Tibial nerve (tissue), 4 donors: ENCODE measurements around the gene SMARCA2. TPM values are rescaled to one million over a fixed set of nuclear protein-coding genes. Genes with fewer than 3 reads are reported as not detected.

Experiments used
- DNase-seq, 2 donors: peaks; one replicate each; pipeline ENCODE4 v3.0.0-alpha.2; 2019; ENCODE audit warnings: low spot score in 2 of 2
- H3K27ac ChIP-seq, 4 donors: fragments of 200-600 bp; sonication (generic) in 3 of 4; one replicate each; pipeline ENCODE4 v1.5.1; 2017 to 2019; ENCODE audit warnings: mild to moderate bottlenecking in 1 of 4
- H3K27me3 ChIP-seq, 2 donors: fragments of 200-600 bp; sonication (generic) in 1 of 2; one replicate each; pipeline versions ENCODE4 v1.5.1 to v1.6.0; 2017 to 2019
- H3K36me3 ChIP-seq, 3 donors: fragments of 200-600 bp; sonication (generic); one replicate each; pipeline ENCODE4 v1.5.1; 2018 to 2019
- H3K4me1 ChIP-seq, 4 donors: fragments of 200-600 bp; sonication (generic) in 3 of 4; one replicate each; pipeline ENCODE4 v1.5.1; 2017 to 2019
- H3K4me3 ChIP-seq, 4 donors: fragments of 200-600 bp; sonication (generic) in 3 of 4; one replicate each; pipeline ENCODE4 v1.5.1; 2017 to 2019; ENCODE audit warnings: mild to moderate bottlenecking in 1 of 4, moderate library complexity in 1 of 4
- H3K9me3 ChIP-seq, 4 donors: fragments of 200-600 bp; sonication (generic) in 3 of 4; one replicate each; pipeline ENCODE4 v1.5.1; 2017 to 2019
- EP300 ChIP-seq, 2 donors: sonication (generic); formaldehyde crosslinking; IDR thresholded peaks; one replicate each; pipeline ENCODE4 v1.6.1; 2017; ENCODE audit warnings: antibody characterized with exemption in 2 of 2, mild to moderate bottlenecking in 1 of 2
- POLR2A ChIP-seq, 2 donors: fragments of 450-650 bp; IDR thresholded peaks; one replicate each; pipeline ENCODE4 v1.6.1; 2017; ENCODE audit warnings: antibody characterized with exemption in 2 of 2, mild to moderate bottlenecking in 2 of 2, moderate library complexity in 2 of 2
- WGBS, 2 donors: methylation state at CpG; one replicate each; pipeline ENCODE4 v1.1.5; 2018; 5-methylcytosine and 5-hydroxymethylcytosine counted together
- total RNA-seq, 4 donors: library from RNA; depleted of rRNA; stranded (reverse); fragments of >200 nt; gene quantifications; one replicate each; pipeline ENCODE4 v1.1.0, GENCODE V29; 2016
- TF ChIP-seq, protein P1 (sequence below), 5 experiments: fragments of 200-600 bp in 3 of 5; fragments of 450-650 bp in 2 of 5; sonication (generic) in 3 of 5; IDR thresholded peaks; one replicate each; pipeline ENCODE4 v1.5.1; 2016 to 2019; ENCODE audit warnings: antibody characterized with exemption in 5 of 5, mild to moderate bottlenecking in 3 of 5, moderate library complexity in 2 of 5

The SMARCA2 gene
- total RNA-seq, 4 donors from 2014 or later: 75.9 to 140 (median 119) TPM

DNA sequence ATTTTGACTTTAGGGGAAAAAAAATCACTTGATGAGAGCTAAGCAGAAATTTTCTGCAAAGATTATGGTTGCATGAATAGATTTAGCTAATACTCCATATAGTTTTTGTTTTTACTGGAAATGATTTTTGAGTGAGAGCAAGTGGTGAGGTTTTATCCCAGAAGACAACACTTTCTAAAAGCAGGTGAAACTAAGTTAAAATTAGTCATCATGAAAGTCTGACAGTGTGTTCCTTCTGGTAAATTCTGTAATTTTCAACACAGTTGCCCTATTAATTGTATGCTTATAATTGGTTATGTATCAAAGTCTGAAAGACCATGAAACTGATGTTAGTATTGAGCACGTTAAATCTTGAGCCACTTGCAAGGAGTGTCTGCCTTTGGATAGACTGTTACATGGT, 91.5 kb downstream of the SMARCA2 start:
- no peak for TF ChIP-seq POLR2A (IDR thresholded peaks at IDR 0.05)
- TF ChIP-seq, protein P1, sequence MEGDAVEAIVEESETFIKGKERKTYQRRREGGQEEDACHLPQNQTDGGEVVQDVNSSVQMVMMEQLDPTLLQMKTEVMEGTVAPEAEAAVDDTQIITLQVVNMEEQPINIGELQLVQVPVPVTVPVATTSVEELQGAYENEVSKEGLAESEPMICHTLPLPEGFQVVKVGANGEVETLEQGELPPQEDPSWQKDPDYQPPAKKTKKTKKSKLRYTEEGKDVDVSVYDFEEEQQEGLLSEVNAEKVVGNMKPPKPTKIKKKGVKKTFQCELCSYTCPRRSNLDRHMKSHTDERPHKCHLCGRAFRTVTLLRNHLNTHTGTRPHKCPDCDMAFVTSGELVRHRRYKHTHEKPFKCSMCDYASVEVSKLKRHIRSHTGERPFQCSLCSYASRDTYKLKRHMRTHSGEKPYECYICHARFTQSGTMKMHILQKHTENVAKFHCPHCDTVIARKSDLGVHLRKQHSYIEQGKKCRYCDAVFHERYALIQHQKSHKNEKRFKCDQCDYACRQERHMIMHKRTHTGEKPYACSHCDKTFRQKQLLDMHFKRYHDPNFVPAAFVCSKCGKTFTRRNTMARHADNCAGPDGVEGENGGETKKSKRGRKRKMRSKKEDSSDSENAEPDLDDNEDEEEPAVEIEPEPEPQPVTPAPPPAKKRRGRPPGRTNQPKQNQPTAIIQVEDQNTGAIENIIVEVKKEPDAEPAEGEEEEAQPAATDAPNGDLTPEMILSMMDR (IDR thresholded peaks at IDR 0.05): no peak
- TF ChIP-seq EP300 (IDR thresholded peaks at IDR 0.05): no peak
- no peak overlapping the region for H3K27ac ChIP-seq
- no peak for DNase-seq
- H3K9me3 ChIP-seq: no peaks in the 10 kb centered on the region
- peaks cover 0 to 55% (median 0%) of the 10 kb centered on the region in 3 donors for H3K36me3 ChIP-seq
- H3K4me3 ChIP-seq: no peak overlapping the region
- peaks cover 0 to 10% (median 0%) of the 10 kb centered on the region in 4 donors for H3K4me1 ChIP-seq
- H3K27me3 ChIP-seq: no peaks in the 10 kb centered on the region
- WGBS, 2 donors: 91 to 100% methylated on average over 1 of the region's 1 CpG

DNA sequence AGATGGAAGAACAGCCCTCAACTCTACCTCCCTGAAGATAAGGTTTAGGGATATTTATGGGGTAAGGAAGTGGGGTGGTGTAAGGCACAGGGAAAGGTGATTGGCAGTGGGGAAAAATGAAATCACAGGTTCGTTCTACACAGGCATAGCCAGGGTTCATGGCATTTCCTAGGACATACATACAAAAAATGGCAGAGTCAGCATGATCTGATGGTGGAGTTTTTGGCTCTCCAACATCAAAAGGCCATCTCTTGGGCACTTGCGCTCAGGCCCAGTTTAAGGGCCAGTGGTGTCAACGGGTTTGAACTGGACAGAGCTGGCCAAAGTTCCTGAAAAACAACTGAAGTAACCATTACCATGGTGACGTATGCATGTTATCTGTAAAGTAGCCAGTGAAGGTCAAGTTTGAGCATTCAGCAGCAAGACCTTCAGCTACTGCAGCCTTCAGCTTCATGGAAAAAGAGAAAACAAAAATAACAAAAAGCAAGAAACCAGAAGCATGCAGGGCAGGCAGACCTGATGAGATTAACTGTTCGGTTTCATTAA, 92.8 kb downstream of the SMARCA2 start:
- H3K9me3 ChIP-seq: no peaks in the 10 kb centered on the region
- 49 to 52% methylated on average over 5 of the region's 5 CpGs for WGBS, 2 donors
- peak overlapping the region in 1 of 4 donors; percentile 5 for H3K27ac ChIP-seq
- peaks cover 0 to 57% (median 0%) of the 10 kb centered on the region in 3 donors for H3K36me3 ChIP-seq
- no peak overlapping the region for H3K4me3 ChIP-seq
- no peaks in the 10 kb centered on the region for H3K27me3 ChIP-seq
- DNase-seq: no peak
- TF ChIP-seq POLR2A (IDR thresholded peaks at IDR 0.05): no peak
- TF ChIP-seq EP300 (IDR thresholded peaks at IDR 0.05): no peak
- TF ChIP-seq, protein P1 (IDR thresholded peaks at IDR 0.05): no peak
- H3K4me1 ChIP-seq: peaks cover 0 to 10% (median 0%) of the 10 kb centered on the region in 4 donors

- no peak for TF ChIP-seq EP300 (IDR thresholded peaks at IDR 0.05)
- H3K4me1 ChIP-seq: peaks cover 0 to 10% (median 0%) of the 10 kb centered on the region in 4 donors
- H3K27me3 ChIP-seq: no peaks in the 10 kb centered on the region
- H3K27ac ChIP-seq: no peak overlapping the region
- no peak for DNase-seq
- H3K4me3 ChIP-seq: no peak overlapping the region
- H3K36me3 ChIP-seq: peaks cover 0 to 57% (median 0%) of the 10 kb centered on the region in 3 donors
- H3K9me3 ChIP-seq: no peaks in the 10 kb centered on the region
- WGBS, 2 donors: 46 to 51% methylated on average over 2 of the region's 2 CpGs
Observed at GRCh38 chr9:2109069-2109650, 94.0 kb downstream of the SMARCA2 start.

GRCh38 chr9:2110036-2110435, 94.9 kb downstream of the SMARCA2 start:
- DNase-seq: no peak
- H3K27ac ChIP-seq: no peak overlapping the region
- 86 to 97% methylated on average over 2 of the region's 2 CpGs for WGBS, 2 donors
- H3K4me1 ChIP-seq: peaks cover 0 to 10% (median 0%) of the 10 kb centered on the region in 4 donors
- TF ChIP-seq EP300 (IDR thresholded peaks at IDR 0.05): no peak
- no peak for TF ChIP-seq POLR2A (IDR thresholded peaks at IDR 0.05)
- TF ChIP-seq, protein P1 (IDR thresholded peaks at IDR 0.05): no peak
- no peak overlapping the region for H3K4me3 ChIP-seq
- no peaks in the 10 kb centered on the region for H3K9me3 ChIP-seq
- H3K36me3 ChIP-seq: peaks cover 0 to 56% (median 0%) of the 10 kb centered on the region in 3 donors
- no peaks in the 10 kb centered on the region for H3K27me3 ChIP-seq

DNA sequence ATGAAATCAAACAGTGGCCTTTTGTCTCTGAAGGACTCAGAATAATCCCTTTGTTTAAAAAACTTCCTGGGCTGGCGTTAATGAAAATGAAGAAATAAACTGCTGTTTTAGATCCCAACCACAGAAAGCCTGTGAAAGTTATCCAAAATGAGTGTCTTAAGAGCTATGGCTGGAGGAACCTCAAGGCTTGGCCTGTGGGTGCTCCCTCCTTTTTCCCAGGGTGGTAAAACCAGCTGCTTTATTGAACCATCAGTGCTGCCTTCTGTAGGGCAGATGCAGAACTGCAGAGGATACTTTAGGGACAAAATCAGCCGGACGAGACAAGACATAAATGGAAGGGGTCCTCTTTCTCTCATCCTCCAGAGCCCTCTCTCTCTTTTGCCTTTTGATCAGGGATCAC, 100.9 kb downstream of the SMARCA2 start:
- H3K27me3 ChIP-seq: no peaks in the 10 kb centered on the region
- no peaks in the 10 kb centered on the region for H3K9me3 ChIP-seq
- no peak overlapping the region for H3K27ac ChIP-seq
- TF ChIP-seq EP300 (IDR thresholded peaks at IDR 0.05): no peak
- TF ChIP-seq, protein P1 (IDR thresholded peaks at IDR 0.05): peak in 3 of 5 experiments; percentile 6 to 14 (median 13)
- H3K4me3 ChIP-seq: no peak overlapping the region
- DNase-seq: no peak
- WGBS, 2 donors: 69 to 73% methylated on average over 3 of the region's 3 CpGs
- peaks cover 0 to 66% (median 0%) of the 10 kb centered on the region in 3 donors for H3K36me3 ChIP-seq
- H3K4me1 ChIP-seq: peaks cover 0 to 22% (median 0%) of the 10 kb centered on the region in 4 donors
